HUES64 (cell line): Measurements from ENCODE around the gene RALGPS2.
"Not testable (repeated sequence)": the region's sequence is repeated elsewhere in the genome, so short reads cannot be mapped to it uniquely, and the experiment has no call there.

ENCODE experiments used
- H3K27ac ChIP-seq: 2 replicates; pipeline ENCODE4 v1.7.0; 2013; ENCODE audit warnings: low read depth, low read length, inconsistent platforms
- H3K27me3 ChIP-seq: 2 replicates; pipeline ENCODE4 v1.6.1; 2013; ENCODE audit warnings: mild to moderate bottlenecking, low read length; ENCODE audit not compliant: insufficient read depth
- H3K36me3 ChIP-seq: 2 replicates; pipeline ENCODE4 v1.6.1; 2013; ENCODE audit warnings: mild to moderate bottlenecking, low read length; ENCODE audit not compliant: insufficient read depth
- H3K4me1 ChIP-seq: 2 replicates; pipeline ENCODE4 v1.6.1; 2013; ENCODE audit warnings: mild to moderate bottlenecking, low read length, moderate library complexity; ENCODE audit not compliant: insufficient read depth
- H3K4me3 ChIP-seq: 2 replicates; pipeline ENCODE4 v1.5.1; 2013; ENCODE audit warnings: mild to moderate bottlenecking, low read length, moderate library complexity
- H3K9ac ChIP-seq: 2 replicates; pipeline ENCODE4 v1.6.1; 2013; ENCODE audit warnings: mild to moderate bottlenecking, low read depth, low read length
- H3K9me3 ChIP-seq: 2 replicates; pipeline ENCODE4 v1.6.1; 2013; ENCODE audit warnings: low read depth, low read length; ENCODE audit not compliant: insufficient read depth
- WGBS: fragments of 150-250, 120-280 bp; methylation state at CpG from one replicate; pipeline ENCODE4 v1.1.7; 2013; ENCODE audit warnings: missing lambda C conversion rate; 5-methylcytosine and 5-hydroxymethylcytosine counted together

RALGPS2 gene

GRCh38 chr1:178745260-178745659, 20.2 kb downstream of the RALGPS2 start:
- H3K36me3 ChIP-seq, result peaks cover 23% of the 10 kb centered on the region; the same call in 1 of the 2 replicates
- no peaks in the 10 kb centered on the region for H3K4me1 ChIP-seq
- no peaks in the 10 kb centered on the region for H3K9me3 ChIP-seq
- no peak overlapping the region for H3K4me3 ChIP-seq
- H3K9ac ChIP-seq, result no peak overlapping the region
- WGBS, result 90% methylated on average over 2 of the region's 2 CpGs
- H3K27ac ChIP-seq, result no peak overlapping the region
- H3K27me3 ChIP-seq, result no peaks in the 10 kb centered on the region

GRCh38 chr1:178746345-178746744, 21.3 kb downstream of the RALGPS2 start:
- Histone ChIP-seq H3K36me3 (peaks cover 22% of the 10 kb centered on the region; the same call in 1 of the 2 replicates), H3K27me3 (no peaks in the 10 kb centered on the region), H3K9ac (no peak overlapping the region), H3K4me3 (no peak overlapping the region), H3K4me1 (no peaks in the 10 kb centered on the region), H3K27ac (no peak overlapping the region), H3K9me3 (no peaks in the 10 kb centered on the region)
- 91% methylated on average over 2 of the region's 2 CpGs for WGBS

- 97% methylated on average over 2 of the region's 3 CpGs for WGBS
- H3K9me3 ChIP-seq, H3K4me1 ChIP-seq: not testable (repeated sequence)
Measured at GRCh38 chr1:178747361-178747760, 22.3 kb downstream of the RALGPS2 start.

GRCh38 chr1:178749581-178750166, 24.6 kb downstream of the RALGPS2 start:
- Histone ChIP-seq H3K36me3 (0 out of 2 replicates have a peak, but pooled peaks cover 3% of the 10 kb centered on the region), H3K27me3 (no peaks in the 10 kb centered on the region), H3K27ac (no peak overlapping the region), H3K4me1 (no peaks in the 10 kb centered on the region), H3K4me3 (no peak overlapping the region), H3K9ac (no peak overlapping the region), H3K9me3 (no peaks in the 10 kb centered on the region)
- 92% methylated on average over 5 of the region's 5 CpGs for WGBS

More at GRCh38 chr1:178747361-178747760, 22.3 kb downstream of the RALGPS2 start:
- not testable (repeated sequence) for H3K9ac ChIP-seq, H3K27me3 ChIP-seq, H3K27ac ChIP-seq, H3K4me3 ChIP-seq
- peaks cover 15% of the 10 kb centered on the region; the same call in 1 of the 2 replicates for H3K36me3 ChIP-seq

GRCh38 chr1:178751046-178751445, 26.0 kb downstream of the RALGPS2 start:
- 95% methylated on average over 4 of the region's 4 CpGs for WGBS
- Histone ChIP-seq H3K36me3 (0 out of 2 replicates have a peak, but pooled peaks cover 3% of the 10 kb centered on the region), H3K4me3 (no peak overlapping the region), H3K9me3 (no peaks in the 10 kb centered on the region), H3K4me1 (no peaks in the 10 kb centered on the region), H3K9ac (no peak overlapping the region), H3K27me3 (no peaks in the 10 kb centered on the region), H3K27ac (no peak overlapping the region)

GRCh38 chr1:178752891-178753290, 27.8 kb downstream of the RALGPS2 start:
- Histone ChIP-seq H3K36me3 (no peaks in the 10 kb centered on the region), H3K27ac (no peak overlapping the region), H3K9me3 (no peaks in the 10 kb centered on the region), H3K9ac (no peak overlapping the region), H3K4me3 (no peak overlapping the region), H3K4me1 (no peaks in the 10 kb centered on the region), H3K27me3 (no peaks in the 10 kb centered on the region)
- 93% methylated on average over 1 of the region's 2 CpGs for WGBS

- H3K9ac ChIP-seq, H3K9me3 ChIP-seq, H3K36me3 ChIP-seq, H3K27ac ChIP-seq, H3K4me1 ChIP-seq, H3K4me3 ChIP-seq, H3K27me3 ChIP-seq: not testable (repeated sequence)
- 92% methylated on average over 3 of the region's 3 CpGs for WGBS
Measured at GRCh38 chr1:178754655-178755256, 29.7 kb downstream of the RALGPS2 start.

- Histone ChIP-seq H3K27ac (no peak overlapping the region), H3K4me1 (no peaks in the 10 kb centered on the region), H3K9me3 (peaks cover 12% of the 10 kb centered on the region), H3K36me3 (no peaks in the 10 kb centered on the region), H3K9ac (no peak overlapping the region), H3K4me3 (no peak overlapping the region), H3K27me3 (no peaks in the 10 kb centered on the region)
- 49% methylated on average over 4 of the region's 4 CpGs for WGBS
Measured at GRCh38 chr1:178768423-178768822, 43.4 kb downstream of the RALGPS2 start.

- Histone ChIP-seq H3K27me3 (no peaks in the 10 kb centered on the region), H3K4me1 (no peaks in the 10 kb centered on the region), H3K36me3 (peaks cover 5% of the 10 kb centered on the region), H3K4me3 (no peak overlapping the region), H3K9me3 (no peaks in the 10 kb centered on the region), H3K9ac (no peak overlapping the region), H3K27ac (no peak overlapping the region)
- WGBS, result 90% methylated on average over 5 of the region's 5 CpGs
Measured at GRCh38 chr1:178772952-178773351, 47.9 kb downstream of the RALGPS2 start.

GRCh38 chr1:178774263-178774662, 49.2 kb downstream of the RALGPS2 start:
- no peaks in the 10 kb centered on the region for H3K4me1 ChIP-seq
- H3K27ac ChIP-seq, result no peak overlapping the region
- H3K9me3 ChIP-seq, result no peaks in the 10 kb centered on the region
- H3K27me3 ChIP-seq, result no peaks in the 10 kb centered on the region
- no peak overlapping the region for H3K9ac ChIP-seq
- H3K4me3 ChIP-seq, result no peak overlapping the region
- H3K36me3 ChIP-seq, result peaks cover 12% of the 10 kb centered on the region

GRCh38 chr1:178776553-178776952, 51.5 kb downstream of the RALGPS2 start:
- Histone ChIP-seq H3K4me1 (no peaks in the 10 kb centered on the region), H3K4me3 (no peak overlapping the region), H3K36me3 (peaks cover 14% of the 10 kb centered on the region), H3K27me3 (no peaks in the 10 kb centered on the region), H3K27ac (no peak overlapping the region), H3K9me3 (no peaks in the 10 kb centered on the region), H3K9ac (no peak overlapping the region)
- WGBS, result 89% methylated on average over 2 of the region's 2 CpGs
